ENCODE data around the gene CTSA.

CTSA gene

DNA sequence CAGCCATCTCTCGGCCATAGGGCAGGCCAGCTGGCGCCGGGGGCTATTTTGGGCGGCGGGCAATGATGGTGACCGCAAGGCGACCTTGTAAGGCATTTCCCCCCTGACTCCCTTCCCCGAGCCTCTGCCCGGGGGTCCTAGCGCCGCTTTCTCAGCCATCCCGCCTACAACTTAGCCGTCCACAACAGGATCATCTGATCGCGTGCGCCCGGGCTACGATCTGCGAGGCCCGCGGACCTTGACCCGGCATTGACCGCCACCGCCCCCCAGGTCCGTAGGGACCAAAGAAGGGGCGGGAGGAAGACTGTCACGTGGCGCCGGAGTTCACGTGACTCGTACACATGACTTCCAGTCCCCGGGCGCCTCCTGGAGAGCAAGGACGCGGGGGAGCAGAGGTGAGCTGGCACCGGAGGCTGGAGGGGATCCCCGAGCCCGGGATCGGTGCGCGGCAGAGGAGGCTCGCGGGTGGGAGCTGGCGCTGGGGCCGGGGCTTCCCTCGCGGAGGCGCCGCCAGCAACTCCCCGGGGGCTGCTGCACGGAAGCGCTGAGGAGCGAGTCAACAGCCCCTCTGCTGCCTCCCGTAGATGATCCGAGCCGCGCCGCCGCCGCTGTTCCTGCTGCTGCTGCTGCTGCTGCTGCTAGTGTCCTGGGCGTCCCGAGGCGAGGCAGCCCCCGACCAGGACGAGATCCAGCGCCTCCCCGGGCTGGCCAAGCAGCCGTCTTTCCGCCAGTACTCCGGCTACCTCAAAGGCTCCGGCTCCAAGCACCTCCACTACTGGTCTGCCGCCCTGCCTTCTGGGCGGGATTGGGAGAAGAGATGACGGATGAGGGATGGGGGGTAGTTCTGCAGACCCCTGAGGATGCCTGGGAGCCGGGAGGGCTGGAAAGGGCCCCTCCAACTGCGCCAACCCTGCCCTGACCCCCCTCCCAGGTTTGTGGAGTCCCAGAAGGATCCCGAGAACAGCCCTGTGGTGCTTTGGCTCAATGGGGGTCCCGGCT is at the start of gene CTSA, which contains the start of gene NEURL2:
TSS of gene CTSA (plus strand) at position 351 of the 999 bp plus-strand sequence. CDS start at position 585, 234 bp downstream.
TSS of gene NEURL2 (minus strand) at position 224 of the 999 bp plus-strand sequence. CDS start at position 7, 217 bp downstream.
- peak; percentile 96 for DNase-seq

- no peak for DNase-seq
Measured at GRCh38 chr20:45841407-45842129, 49.6 kb upstream of the CTSA start.

DNA sequence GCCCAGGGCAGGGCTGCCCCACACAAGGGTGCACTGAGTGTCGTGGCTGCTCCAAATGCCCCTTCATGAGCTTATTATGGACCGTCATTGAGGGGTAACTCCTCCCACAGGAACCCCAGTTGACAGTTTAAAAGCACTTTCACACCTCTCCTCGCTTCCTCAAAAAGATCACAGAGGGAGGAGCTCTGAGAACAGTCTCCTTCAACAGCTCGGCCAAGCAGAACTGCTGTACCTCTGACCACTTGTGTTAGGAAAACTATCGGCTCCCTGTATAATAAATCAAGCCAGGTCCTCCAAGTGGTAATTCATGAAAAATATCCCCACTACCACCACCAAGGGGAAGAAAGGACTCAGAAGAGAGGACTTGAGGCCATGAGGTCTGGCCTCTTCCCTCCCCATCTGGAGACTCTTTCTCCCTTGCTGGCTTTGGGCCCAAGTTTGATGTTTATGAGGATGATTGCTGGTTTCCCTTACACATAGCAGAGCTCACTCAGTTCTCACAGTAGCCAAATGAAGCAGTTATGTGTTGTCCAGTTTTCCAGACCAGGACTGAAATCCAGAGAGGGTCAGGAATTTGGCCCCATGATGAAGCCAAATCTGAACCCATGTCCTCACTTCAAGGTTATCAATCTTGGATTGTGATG is 48.8 kb upstream of the CTSA start:
- no peak for DNase-seq

DNA sequence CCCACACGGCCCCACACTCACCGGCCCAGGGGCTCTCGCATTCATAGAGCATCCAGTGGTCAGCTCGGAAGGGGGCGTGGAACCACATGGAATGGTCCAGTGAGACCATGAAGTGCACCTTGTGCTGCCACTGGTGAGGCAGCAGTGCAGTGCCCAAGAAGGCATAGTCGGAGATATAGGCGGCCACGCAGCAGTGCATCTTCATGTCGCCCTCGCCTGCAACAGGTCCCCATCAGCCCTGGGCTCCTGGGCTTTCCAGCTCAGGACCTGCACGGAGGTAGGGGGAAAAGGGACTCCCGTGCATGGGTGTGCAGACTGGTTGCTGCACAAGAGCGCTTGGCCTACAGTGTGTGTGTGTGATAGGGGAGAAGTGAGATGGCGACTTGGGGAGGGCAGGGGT is 47.6 kb upstream of the CTSA start:
- DNase-seq = no peak

DNA sequence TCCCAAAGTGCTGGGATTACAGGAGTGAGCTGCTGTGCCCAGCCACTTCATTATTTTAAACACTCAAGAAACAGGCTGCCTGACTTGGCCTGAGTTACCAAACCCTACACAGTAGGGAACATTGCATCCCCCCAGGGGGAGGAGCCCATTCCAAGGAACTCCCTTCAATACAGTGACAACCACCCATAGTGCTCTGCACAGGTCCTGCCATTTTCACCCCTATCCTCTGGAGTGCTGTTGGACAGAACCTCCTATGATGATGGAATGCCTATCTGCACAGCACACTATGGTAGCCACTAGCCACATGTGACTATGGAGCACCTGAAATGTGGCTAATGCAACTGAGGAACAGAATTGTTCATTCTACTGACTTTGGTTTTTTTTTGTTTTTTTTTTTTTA is 45.7 kb upstream of the CTSA start:
- DNase-seq = no peak

- DNase-seq = no peak
Measured at GRCh38 chr20:45848421-45848820, 42.7 kb upstream of the CTSA start.

GRCh38 chr20:45848969-45849582 is 42.1 kb upstream of the CTSA start:
- DNase-seq = no peak

GRCh38 chr20:45850238-45850637 is 40.9 kb upstream of the CTSA start:
- DNase-seq = no peak

- DNase-seq = no peak
Measured at GRCh38 chr20:45850926-45851325, 40.2 kb upstream of the CTSA start.

GRCh38 chr20:45851501-45851900 is 39.6 kb upstream of the CTSA start:
- DNase-seq = no peak

DNA sequence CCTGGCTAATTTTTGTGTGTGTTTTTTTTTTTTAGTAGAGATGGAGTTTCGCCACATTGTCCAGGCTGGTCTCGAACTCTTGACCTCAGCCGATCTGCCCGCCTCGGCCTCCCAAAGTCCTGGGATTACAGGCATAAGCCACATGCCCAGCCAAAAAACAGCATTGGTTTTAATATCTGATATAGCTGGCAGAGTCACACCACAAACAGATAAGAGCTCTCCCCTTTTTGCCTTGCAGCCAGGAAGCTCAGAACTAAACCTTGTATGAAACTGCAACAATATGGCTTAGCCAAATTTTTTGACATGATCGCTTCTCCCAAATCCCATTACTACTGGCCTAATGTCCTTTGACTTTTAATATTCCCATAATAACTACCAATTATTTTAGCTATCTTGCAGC is 38.8 kb upstream of the CTSA start:
- DNase-seq = no peak

DNA sequence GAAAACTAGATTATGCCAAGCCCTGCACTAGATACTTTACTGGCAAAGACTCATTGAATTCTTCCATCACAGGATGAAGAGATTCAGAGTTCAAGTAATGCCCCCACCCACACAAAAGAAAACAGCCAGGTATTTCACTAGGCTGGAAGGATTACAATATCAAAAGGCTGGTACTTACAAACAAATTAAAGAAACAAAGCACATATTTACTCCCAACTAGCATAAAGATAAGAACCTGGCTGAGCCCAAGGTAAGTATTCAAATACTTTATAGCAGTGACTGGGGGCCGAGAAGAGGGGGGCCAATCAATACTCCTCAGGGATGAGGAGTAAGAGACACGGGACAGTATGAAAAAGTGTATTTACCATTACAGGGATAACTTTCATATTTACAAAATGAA is 37.7 kb upstream of the CTSA start:
- no peak for DNase-seq

DNA sequence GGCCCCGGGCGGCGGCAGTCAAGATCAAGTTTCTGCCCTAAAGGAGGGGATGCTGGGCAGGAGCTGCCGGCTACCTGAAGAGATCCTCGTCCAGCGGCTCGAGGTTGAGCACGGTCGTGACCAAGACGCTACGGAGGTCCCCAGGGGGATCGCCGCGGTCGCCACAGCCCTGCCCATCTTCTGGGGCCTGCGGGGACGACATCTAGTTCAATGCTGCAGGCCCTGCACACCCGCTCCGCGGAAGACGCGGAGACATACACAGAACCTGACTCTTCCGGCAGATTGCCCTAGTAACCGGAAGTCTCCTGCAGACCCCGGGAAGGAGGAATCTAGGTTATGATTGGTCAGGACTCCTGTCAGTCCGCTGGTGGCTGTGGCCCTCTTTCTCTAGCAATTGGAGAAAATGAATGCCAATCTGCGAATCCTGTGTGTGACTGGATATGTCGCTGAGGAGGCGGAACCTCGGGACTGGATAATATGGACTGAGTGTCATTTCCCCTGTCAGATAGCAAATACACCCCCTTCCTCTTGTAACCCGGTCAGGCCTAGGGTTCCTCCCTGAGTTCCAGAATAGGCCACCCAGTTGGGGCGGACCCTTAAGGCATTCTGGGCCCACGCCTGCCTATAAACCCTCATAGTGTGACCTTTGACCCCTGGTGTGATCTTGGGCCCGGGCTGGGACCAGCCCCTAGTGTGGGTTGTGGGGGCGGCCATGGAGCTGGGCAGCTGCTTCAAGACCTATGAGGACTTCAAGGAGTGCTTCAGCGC is 33.8 kb upstream of the CTSA start, which contains the start of the genes ACOT8 and ZSWIM3:
TSS of gene ACOT8 (minus strand) at position 279 of the 768 bp plus-strand sequence. CDS start at position 202, 77 bp downstream.
TSS of gene ZSWIM3 (plus strand) at position 501 of the 768 bp plus-strand sequence. CDS start at position 713, 212 bp downstream.
- peak; percentile 100 for DNase-seq

DNA sequence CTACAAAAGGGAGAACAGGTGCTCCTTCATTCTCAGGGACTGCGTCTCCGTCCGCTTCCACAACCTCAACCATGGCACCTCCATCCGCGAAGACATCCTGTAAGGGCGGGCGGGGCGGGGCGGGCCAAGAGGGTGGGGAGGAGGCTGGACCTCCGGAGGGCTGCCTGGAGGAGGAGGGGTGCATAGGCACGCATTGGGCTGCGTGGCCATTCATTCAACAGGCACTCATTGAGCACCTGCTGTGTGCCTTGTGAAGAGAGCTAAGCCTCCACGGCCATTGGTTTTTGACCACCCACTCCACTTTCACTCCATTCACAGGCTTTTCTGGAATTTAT is 33.3 kb upstream of the CTSA start:
- DNase-seq = peak; percentile 71

DNA sequence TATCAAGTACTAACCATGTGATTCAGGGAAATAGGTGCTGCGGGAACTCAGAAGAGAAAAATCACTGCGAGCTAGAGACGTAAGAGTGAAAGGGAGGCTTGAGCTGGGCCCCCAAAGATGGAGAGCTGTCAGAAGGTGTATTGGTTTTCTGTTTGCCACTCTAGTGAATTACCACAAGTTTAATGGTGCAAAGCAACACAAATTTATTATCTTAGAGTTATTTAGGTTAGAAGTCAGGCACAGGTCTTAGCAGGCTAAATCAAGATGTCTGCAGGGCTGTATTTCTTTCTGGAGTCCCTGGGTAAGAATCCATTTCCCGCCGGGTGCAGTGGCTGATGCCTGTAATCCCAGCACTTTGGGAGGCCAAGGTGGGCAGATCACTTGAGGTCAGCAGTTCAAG is 31.2 kb upstream of the CTSA start:
- no peak for DNase-seq

DNA sequence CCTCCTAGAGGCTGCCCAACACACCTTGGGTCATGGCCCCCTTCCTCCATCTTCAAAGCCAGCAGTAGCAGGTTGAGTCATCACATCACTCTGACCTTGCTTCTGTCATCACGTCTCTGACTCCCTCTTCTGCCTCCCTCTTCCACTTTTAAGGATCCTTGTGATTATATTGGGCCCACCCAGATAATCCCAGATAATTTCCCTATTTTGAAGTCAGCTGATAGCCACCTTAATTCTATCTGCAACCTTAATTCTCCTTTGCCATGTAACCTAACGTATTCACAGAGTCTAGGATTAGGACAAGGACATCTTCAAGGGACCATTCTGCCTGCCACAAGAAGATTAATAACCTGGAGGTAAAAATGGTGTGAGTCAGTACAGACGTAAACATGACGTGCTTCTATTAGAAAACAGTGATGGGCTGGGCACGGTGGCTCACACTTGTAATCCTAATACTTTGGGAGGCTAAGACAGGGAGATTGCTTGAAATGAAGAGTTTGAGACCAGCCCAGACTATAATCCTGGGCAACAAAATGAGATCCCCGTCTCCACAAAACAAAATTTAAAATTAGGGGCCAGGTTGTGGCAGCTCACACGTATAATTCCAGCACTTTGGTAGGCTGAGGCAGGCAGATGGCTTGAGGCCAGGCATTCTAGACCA is 30.4 kb upstream of the CTSA start:
- no peak for DNase-seq

DNA sequence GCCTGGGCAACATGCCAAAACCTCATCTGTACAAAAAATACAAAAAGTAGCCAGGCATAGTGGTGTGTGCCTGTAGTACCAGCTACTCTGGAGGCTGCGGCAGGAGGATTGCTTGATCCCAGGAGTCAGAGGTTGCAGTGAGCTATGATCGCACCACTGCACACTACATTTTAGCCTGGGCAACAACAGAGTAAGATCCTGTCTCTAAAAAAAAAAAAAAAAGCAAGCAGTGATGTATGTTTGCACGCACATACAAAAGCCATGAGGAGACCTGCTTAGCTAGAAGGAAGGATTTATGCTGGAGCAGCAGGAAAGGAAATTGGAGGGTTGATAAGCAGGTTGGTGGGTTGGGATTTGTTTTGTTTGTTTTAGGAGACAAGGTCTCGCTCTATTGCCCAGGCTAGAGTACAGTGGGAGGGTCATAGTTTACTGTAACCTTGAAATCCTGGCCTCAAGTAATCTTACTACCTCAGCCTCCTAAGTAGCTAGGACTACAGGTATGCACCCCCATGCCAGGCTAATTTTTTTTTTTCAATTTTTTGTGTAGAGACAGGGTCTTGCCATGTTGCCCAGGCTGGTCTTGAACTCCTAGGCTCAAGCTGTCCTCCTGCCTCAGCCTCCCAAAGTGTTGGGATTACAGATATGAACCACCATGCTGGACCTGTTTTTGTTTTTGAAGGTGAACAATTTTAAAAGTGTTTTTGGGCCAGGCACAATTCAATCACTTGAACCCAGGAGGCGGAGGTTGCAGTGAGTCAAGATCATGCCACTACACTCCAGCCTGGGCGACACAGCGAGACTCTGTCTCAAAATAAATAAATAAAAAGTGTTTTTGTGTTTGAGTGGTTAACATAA is 29.7 kb upstream of the CTSA start:
- DNase-seq = no peak

DNA sequence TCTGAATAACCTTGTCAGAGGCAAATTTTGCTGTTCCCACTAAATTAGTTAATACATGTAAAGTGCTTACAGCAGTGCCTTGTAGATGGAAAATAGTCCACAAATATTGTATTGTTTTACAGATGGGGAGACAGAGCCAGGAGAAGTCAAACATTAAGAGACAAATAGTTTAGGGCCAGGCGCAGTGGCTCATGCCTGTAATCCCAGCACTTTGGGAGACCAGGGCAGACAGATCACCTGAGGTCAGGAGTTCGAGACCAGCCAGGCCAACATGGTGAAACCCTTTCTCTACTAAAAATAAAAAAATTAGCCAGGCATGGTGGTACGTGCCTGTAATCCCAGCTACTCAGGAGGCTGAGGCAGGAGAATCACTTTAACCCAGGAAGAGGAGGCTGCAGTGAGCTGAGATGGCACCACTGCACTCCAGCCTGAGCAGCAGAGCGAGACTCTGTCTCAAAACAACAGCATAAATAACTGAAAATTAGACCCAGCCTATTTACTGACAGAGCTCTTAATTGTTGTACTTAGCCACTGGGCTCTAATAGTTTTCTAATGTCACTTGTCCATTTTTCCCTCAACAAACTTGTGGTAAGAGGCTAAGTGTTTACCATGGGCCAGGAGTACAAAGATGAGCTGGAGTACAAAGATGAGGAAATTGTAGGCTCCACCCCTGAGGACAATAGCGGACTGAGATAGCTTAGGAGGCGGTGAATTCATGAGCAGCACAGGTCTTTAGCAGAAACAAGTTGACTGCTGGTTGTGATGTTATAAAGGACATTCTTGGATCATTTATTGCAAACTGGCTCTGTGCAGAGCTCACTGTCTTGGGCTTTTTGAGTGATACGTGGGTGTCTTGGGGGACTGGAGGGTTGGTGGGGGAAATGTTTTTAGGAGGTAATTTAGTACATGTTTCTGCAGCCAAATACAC is 27.3 kb upstream of the CTSA start:
- no peak for DNase-seq

DNA sequence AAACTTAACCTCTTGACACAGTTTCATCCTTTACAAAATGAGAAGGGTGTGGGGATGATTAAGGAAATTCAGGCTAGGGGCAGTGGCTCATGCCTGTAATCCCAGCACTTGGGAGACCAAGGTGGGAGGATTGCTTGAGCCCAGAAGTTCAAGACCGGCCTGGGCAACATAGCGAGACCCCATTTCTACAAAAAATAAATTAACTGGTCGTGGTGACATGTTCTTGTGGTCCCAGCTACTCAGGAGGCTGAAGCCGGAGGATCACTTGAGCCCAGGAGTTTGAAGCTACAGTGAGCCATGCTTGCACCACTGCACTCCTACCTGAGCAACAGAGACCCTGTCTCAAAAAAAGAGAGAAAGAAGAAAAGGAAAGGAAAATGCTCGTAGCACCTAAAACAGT is 24.7 kb upstream of the CTSA start:
- DNase-seq = no peak

Measured in NCI-H146 (cell line).